AG09319 (cell line): ENCODE data around the gene SYNCRIP.
"Not testable (repeated sequence)": the region's sequence is repeated elsewhere in the genome, so short reads cannot be mapped to it uniquely, and the experiment has no call there.

Experiments used
- DNase-seq: peaks from one replicate; pipeline ENCODE4 v3.0.0-alpha.2; 2010; ENCODE audit warnings: low read depth; ENCODE audit errors: extremely low read depth
- TF ChIP-seq, protein P1 (sequence below): IDR thresholded peaks from 2 replicates; pipeline ENCODE4 v1.5.1; 2011; ENCODE audit warnings: low read depth, mild to moderate bottlenecking, inconsistent platforms, low read length, moderate library complexity

Gene SYNCRIP

DNA sequence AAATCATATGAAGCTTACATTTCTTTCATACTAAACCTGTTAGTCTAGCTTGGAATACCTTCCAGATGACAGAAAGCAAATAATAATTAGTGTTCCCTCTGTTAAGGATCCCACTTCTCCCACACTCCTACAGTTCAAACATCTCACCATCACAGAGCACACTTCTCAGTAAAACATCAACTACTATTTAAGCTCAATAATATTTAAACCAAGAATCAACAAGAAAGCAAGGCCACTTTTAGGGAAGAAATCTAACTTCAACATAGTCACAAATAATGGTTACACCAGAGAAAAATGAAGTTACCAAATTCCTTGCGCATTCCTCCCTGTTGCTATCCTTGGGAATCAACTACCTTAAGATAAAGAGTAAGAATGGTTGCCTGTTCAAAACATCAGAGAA is 50.7 kb downstream of the SYNCRIP start:
- no peak for DNase-seq
- TF ChIP-seq, protein P1, sequence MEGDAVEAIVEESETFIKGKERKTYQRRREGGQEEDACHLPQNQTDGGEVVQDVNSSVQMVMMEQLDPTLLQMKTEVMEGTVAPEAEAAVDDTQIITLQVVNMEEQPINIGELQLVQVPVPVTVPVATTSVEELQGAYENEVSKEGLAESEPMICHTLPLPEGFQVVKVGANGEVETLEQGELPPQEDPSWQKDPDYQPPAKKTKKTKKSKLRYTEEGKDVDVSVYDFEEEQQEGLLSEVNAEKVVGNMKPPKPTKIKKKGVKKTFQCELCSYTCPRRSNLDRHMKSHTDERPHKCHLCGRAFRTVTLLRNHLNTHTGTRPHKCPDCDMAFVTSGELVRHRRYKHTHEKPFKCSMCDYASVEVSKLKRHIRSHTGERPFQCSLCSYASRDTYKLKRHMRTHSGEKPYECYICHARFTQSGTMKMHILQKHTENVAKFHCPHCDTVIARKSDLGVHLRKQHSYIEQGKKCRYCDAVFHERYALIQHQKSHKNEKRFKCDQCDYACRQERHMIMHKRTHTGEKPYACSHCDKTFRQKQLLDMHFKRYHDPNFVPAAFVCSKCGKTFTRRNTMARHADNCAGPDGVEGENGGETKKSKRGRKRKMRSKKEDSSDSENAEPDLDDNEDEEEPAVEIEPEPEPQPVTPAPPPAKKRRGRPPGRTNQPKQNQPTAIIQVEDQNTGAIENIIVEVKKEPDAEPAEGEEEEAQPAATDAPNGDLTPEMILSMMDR, result no peak

DNA sequence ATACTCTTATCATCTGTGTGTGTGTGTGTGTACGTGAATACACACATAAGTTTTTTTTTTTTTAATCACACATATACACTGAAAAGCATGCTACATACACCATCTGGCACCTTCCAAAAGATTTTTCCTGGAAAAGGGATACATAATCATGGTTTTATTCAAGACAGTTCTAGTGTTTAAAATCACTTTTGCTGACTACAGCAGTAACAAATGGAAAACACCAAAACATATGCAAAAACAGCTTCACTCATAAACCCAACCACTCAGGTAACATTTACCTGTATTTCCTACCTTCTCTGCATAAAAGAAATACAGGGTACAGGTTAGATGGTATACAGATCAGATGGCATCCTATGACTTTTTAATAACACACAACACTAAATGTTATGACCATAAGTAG is 51.5 kb downstream of the SYNCRIP start:
- no peak for DNase-seq
- TF ChIP-seq, protein P1, result no peak

DNA sequence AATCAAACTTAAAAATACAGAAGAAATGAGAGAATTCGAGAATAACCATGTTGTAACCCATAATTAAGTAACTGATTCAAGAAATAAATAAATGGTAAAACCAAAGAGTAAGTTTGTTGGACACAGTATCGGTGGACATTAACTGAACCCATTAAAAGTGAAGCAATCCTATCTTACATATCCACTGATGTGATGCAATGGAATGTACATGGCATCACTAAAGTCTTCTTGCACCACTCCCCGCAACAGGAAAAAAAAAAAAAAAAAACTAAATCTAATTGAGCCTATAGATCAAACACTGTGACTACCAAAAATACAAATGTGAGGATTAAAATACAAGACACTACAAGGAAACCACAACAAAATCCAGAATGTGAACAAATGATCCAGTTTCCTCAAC is 56.9 kb downstream of the SYNCRIP start:
- TF ChIP-seq, protein P1, result no peak
- DNase-seq, result no peak

DNA sequence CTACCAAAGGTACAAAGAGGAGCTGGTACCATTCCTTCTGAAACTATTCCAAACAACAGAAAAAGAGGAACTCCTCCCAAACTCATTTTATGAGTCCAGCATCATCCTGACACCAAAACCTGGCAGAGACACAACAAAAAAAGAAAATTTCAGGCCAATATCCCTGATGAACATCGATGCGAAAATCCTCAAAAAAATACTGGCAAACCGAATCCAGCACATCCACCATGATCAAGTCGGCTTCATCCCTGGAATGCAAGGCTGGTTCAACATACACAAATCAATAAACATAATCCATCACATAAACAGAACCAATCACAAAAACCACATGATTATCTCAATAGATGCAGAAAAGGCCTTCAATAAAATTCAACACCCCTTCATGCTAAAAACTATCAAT is 59.9 kb downstream of the SYNCRIP start:
- not testable (repeated sequence) for DNase-seq

DNA sequence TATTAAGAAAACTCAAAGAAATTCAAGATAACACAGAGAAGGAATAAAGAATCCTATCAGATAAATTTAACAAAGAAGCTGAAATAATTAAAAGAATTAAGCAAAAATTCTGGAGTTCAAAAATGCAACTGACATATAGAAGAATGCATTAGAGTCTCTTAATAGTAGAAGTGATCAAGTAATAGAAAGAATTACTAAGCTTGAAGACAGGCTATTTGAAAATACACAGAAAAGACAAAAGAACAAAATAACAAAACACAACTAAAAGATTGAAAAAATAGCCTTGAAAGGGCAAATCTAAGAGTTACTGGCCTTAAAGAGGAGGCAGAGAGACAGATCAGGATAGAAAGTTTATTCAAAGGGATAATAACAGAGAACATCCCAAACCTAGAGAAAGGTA is 61.1 kb downstream of the SYNCRIP start:
- DNase-seq, result no peak

DNA sequence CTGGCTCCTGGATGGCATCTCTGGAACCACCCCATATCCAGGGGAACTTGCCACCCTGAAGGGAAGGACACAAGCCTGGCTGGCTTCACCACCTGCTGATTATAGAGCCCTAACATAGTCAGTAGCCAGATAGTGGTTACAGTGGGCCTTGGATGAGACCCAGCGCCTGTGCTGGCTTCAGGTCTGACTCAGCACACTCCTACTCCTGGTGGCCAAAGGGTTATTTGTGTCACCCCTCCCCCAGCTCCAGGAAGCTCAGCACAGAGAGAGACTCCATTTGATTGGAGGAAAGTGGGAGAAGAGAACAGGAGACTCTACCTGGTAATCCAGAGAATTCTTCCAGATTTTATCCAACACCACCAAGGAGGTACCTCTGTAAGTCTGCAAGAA is 61.8 kb downstream of the SYNCRIP start:
- TF ChIP-seq, protein P1, result no peak
- DNase-seq, result no peak

More for the DNA sequence above, 61.1 kb downstream of the SYNCRIP start:
- TF ChIP-seq, protein P1, result no peak

DNA sequence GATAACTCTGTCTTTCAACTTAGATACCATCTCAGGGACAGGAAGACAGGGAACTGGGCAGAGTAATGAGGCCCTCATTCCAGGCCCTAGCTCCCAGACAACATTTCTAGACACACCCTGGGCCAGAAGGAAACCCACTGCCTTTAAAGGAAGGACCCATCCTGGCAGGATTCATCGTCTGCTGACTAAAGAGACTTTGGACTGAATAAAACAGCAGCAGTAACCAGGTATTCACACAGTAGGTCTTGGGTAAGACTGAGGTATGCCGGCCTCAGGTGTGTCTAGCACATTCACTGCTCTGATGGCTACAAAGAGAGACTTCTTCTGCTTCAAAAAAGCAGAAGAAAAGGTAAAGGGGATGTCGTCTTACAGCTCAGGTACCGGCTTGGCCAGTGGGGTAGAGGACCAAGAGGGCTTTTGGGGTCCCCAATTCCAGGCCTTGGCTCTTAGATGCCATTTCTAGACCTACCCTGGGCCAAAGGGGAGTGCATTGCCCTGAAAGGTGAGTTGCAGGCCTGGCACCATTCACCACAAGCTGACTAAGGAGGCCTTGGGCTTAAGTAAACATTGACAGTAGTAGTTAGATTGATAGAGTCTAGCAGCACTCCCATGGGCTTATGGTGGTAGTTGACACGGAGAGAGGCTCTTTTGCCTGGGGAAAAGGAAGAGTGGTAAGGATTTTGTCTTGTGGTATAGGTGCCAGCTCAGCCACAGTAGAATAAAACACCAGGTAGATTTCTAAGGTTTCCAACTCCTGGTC is 62.4 kb downstream of the SYNCRIP start:
- no peak for DNase-seq
- TF ChIP-seq, protein P1, result no peak

DNA sequence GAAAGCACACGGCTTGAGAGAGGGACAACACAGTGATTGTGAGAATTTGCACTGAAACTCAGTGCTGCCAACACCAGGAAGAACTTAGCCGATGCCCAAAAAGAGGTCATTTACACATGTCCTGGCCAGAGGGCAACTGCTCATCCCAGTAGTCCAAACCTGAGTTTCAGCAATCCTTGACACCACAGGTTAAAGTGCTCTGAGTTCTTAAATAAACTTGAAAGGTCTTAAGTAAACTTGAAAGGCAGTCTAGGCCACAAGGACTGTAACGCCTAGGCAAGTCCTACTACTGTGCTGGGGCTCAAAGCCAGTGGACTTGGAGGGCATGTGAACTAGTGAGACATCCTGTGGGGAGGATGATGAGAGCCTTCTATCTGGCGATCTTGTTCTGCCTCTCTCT is 63.1 kb downstream of the SYNCRIP start:
- TF ChIP-seq, protein P1, result no peak

More for the DNA sequence above, 63.1 kb downstream of the SYNCRIP start:
- no peak for DNase-seq
